HEK293T (cell line): Measurements from ENCODE around the gene GSPT1.

Source experiments
- BHLHE40 ChIP-seq: fragments of 450-650 bp; IDR thresholded peaks from 2 replicates; pipeline ENCODE4 v1.6.1; 2016; ENCODE audit warnings: mild to moderate bottlenecking, moderate library complexity, borderline replicate concordance
- CTBP1 ChIP-seq: fragments of 450-650 bp; IDR thresholded peaks from 2 replicates; pipeline ENCODE4 v1.6.1; 2016; ENCODE audit warnings: borderline replicate concordance
- FOXK2 ChIP-seq: fragments of 450-650 bp; IDR thresholded peaks from 2 replicates; pipeline ENCODE4 v1.6.1; 2016; ENCODE audit warnings: mild to moderate bottlenecking
- LEF1 ChIP-seq: fragments of 450-650 bp; IDR thresholded peaks from 2 replicates; pipeline ENCODE4 v1.6.1; 2017; ENCODE audit warnings: mild to moderate bottlenecking, borderline replicate concordance
- SP1 ChIP-seq: fragments of 450-650 bp; IDR thresholded peaks from 2 replicates; pipeline ENCODE4 v1.6.1; 2017
- SUZ12 ChIP-seq: fragments of 450-650 bp; IDR thresholded peaks from 2 replicates; pipeline ENCODE4 v1.6.1; 2016; ENCODE audit warnings: mild to moderate bottlenecking
- ZNF384 ChIP-seq: fragments of 450-650 bp; IDR thresholded peaks from 2 replicates; pipeline ENCODE4 v1.6.1; 2016

GRCh38 chr16:11843861-11844260, 71.9 kb downstream of the GSPT1 start:
- TF ChIP-seq BHLHE40 (no peak), SP1 (no peak), FOXK2 (no peak), SUZ12 (no peak), LEF1 (no peak), CTBP1 (no peak), ZNF384 (no peak)
